ENCODE data around the gene ROBO1.

The ROBO1 gene

DNA sequence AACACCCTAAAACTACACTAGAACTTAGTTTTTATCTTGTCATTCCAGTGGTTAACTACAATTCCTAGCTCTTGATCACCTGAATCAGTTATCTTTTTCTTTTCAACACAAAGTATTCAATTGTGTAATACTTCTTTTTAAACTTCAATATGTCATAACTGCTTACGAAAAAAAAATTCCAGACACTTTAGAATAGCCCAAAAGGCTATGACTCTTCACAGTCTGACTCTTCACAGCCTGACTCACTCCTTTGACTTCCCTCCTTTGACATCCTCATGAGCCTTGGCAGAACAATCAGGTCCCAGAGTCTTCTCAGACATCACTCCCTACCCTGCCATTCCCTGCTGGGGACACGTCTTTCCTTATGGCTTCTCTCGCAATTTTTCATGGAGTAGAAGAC is 727.1 kb downstream of the ROBO1 start:
- Histone ChIP-seq H4K20me1 (ENCODE audit: low read depth, low read length) (no peaks in the 10 kb centered on the region), H3K4me3 (ENCODE audit: insufficient read depth, low read length, poor library complexity, severe bottlenecking) (no peak overlapping the region), H3K79me2 (ENCODE audit: insufficient read depth, low read length) (no peaks in the 10 kb centered on the region), H3F3A (ENCODE audit: insufficient read depth) (no peaks in the 10 kb centered on the region), H3K36me3 (ENCODE audit: low read length) (no peaks in the 10 kb centered on the region), H2AFZ (ENCODE audit: low read depth, low read length, severe bottlenecking) (no peak overlapping the region), H3K27ac (ENCODE audit: low read depth, low read length) (no peak overlapping the region), H3K4me2 (ENCODE audit: low read depth, low read length, poor library complexity, severe bottlenecking) (no peak overlapping the region), H3K9ac (ENCODE audit: low read length) (no peak overlapping the region), H3K9me3 (ENCODE audit: insufficient read depth, low read length) (no peaks in the 10 kb centered on the region), H3K27me3 (ENCODE audit: low read length) (no peaks in the 10 kb centered on the region), H3K9me2 (replicated peaks; ENCODE audit: insufficient read depth, low read length) (no peaks in the 10 kb centered on the region)
- no peak for TF ChIP-seq EZH2phosphoT487 (conservative IDR thresholded peaks at IDR 0.05; ENCODE audit: low read length)
- TF ChIP-seq, protein P1, sequence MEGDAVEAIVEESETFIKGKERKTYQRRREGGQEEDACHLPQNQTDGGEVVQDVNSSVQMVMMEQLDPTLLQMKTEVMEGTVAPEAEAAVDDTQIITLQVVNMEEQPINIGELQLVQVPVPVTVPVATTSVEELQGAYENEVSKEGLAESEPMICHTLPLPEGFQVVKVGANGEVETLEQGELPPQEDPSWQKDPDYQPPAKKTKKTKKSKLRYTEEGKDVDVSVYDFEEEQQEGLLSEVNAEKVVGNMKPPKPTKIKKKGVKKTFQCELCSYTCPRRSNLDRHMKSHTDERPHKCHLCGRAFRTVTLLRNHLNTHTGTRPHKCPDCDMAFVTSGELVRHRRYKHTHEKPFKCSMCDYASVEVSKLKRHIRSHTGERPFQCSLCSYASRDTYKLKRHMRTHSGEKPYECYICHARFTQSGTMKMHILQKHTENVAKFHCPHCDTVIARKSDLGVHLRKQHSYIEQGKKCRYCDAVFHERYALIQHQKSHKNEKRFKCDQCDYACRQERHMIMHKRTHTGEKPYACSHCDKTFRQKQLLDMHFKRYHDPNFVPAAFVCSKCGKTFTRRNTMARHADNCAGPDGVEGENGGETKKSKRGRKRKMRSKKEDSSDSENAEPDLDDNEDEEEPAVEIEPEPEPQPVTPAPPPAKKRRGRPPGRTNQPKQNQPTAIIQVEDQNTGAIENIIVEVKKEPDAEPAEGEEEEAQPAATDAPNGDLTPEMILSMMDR (IDR thresholded peaks at IDR 0.05; ENCODE audit: insufficient read depth, low read length, poor library complexity, severe bottlenecking) = no peak

DNA sequence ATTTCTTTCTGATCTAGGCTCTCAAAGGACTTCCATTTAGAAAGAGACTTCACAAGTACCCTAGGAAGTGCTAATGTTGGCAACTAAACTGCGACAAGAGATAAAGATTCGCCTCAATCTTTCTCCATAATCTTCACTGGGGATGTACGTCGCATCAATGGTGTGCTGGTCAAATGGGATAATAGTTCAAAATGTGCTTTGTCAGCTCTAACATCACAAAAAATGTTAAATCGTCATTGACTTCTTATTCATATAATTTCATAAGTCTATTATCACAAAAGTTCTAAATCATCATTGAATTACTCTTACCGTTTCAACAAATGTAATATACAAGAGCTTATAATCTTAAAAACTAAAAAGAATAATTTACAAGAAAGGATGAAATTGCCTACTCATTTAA is 727.7 kb downstream of the ROBO1 start:
- H3K27ac ChIP-seq (ENCODE audit: low read depth, low read length) = no peak overlapping the region
- TF ChIP-seq, protein P1 (IDR thresholded peaks at IDR 0.05; ENCODE audit: insufficient read depth, low read length, poor library complexity, severe bottlenecking) = no peak
- no peak for TF ChIP-seq EZH2phosphoT487 (conservative IDR thresholded peaks at IDR 0.05; ENCODE audit: low read length)
- H3K4me2 ChIP-seq (ENCODE audit: low read depth, low read length, poor library complexity, severe bottlenecking) = no peak overlapping the region
- no peak overlapping the region for H3K9ac ChIP-seq (ENCODE audit: low read length)
- H3F3A ChIP-seq (ENCODE audit: insufficient read depth) = no peaks in the 10 kb centered on the region
- no peaks in the 10 kb centered on the region for H3K36me3 ChIP-seq (ENCODE audit: low read length)
- H3K27me3 ChIP-seq (ENCODE audit: low read length) = no peaks in the 10 kb centered on the region
- H3K4me3 ChIP-seq (ENCODE audit: insufficient read depth, low read length, poor library complexity, severe bottlenecking) = no peak overlapping the region
- H4K20me1 ChIP-seq (ENCODE audit: low read depth, low read length) = no peaks in the 10 kb centered on the region
- H3K79me2 ChIP-seq (ENCODE audit: insufficient read depth, low read length) = no peaks in the 10 kb centered on the region
- H3K9me3 ChIP-seq (ENCODE audit: insufficient read depth, low read length) = no peaks in the 10 kb centered on the region
- no peak overlapping the region for H2AFZ ChIP-seq (ENCODE audit: low read depth, low read length, severe bottlenecking)
- H3K9me2 ChIP-seq (replicated peaks; ENCODE audit: insufficient read depth, low read length) = no peaks in the 10 kb centered on the region

DNA sequence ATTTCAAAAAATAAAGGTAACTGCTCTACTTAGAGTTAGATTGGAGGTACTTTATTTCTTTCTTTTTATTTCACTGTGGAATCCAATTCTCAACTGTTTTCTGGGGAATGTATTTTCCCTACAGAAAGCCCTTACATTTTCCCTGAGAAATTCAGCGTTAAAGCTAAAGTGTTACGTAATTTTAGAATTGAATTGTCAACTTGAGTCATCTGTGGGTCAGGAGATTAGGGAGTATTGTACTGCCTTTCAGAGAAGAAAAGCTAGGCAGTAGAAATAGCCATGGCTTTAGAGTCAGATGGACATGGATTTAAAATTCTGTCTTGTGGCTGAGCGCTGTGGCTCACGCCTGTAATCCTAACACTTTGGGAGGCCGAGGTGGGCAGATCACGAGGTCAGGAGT is 728.6 kb downstream of the ROBO1 start:
- Histone ChIP-seq H3K9ac (ENCODE audit: low read length) (no peak overlapping the region), H3K79me2 (ENCODE audit: insufficient read depth, low read length) (no peaks in the 10 kb centered on the region)
- no peak for TF ChIP-seq EZH2phosphoT487 (conservative IDR thresholded peaks at IDR 0.05; ENCODE audit: low read length)
- TF ChIP-seq, protein P1 (IDR thresholded peaks at IDR 0.05; ENCODE audit: insufficient read depth, low read length, poor library complexity, severe bottlenecking) = no peak

More for the DNA sequence above, 728.6 kb downstream of the ROBO1 start:
- Histone ChIP-seq H3K4me3 (ENCODE audit: insufficient read depth, low read length, poor library complexity, severe bottlenecking) (no peak overlapping the region), H3K27me3 (ENCODE audit: low read length) (no peaks in the 10 kb centered on the region), H3K36me3 (ENCODE audit: low read length) (no peaks in the 10 kb centered on the region), H3F3A (ENCODE audit: insufficient read depth) (no peaks in the 10 kb centered on the region), H4K20me1 (ENCODE audit: low read depth, low read length) (no peaks in the 10 kb centered on the region), H3K27ac (ENCODE audit: low read depth, low read length) (no peak overlapping the region), H2AFZ (ENCODE audit: low read depth, low read length, severe bottlenecking) (no peak overlapping the region), H3K9me2 (replicated peaks; ENCODE audit: insufficient read depth, low read length) (no peaks in the 10 kb centered on the region), H3K9me3 (ENCODE audit: insufficient read depth, low read length) (no peaks in the 10 kb centered on the region), H3K4me2 (ENCODE audit: low read depth, low read length, poor library complexity, severe bottlenecking) (no peak overlapping the region)
